Ishikawa (cell line): ENCODE results near the gene DHRS12.

Source experiments
- CEBPB ChIP-seq: IDR thresholded peaks from 2 replicates; pipeline ENCODE4 v1.6.1; 2012
- CREB1 ChIP-seq: IDR thresholded peaks from 2 replicates; pipeline ENCODE4 v1.6.1; 2012; ENCODE audit warnings: low read depth
- EGR1 ChIP-seq: IDR thresholded peaks from 2 replicates; pipeline ENCODE4 v1.6.1; 2012
- EP300 ChIP-seq: IDR thresholded peaks from 2 replicates; pipeline ENCODE4 v1.6.1; 2012; ENCODE audit warnings: borderline replicate concordance
- NFIC ChIP-seq: IDR thresholded peaks from 2 replicates; pipeline ENCODE4 v1.6.1; 2012
- RAD21 ChIP-seq: IDR thresholded peaks from 2 replicates; pipeline ENCODE4 v1.6.1; 2012; ENCODE audit warnings: low read depth
- TAF1 ChIP-seq: IDR thresholded peaks from 2 replicates; pipeline ENCODE4 v1.6.1; 2012; ENCODE audit warnings: low read depth, mild to moderate bottlenecking
- ZBTB7A ChIP-seq: IDR thresholded peaks from 2 replicates; pipeline ENCODE4 v1.6.1; 2012; ENCODE audit warnings: low read depth
- TF ChIP-seq, protein P1 (sequence below): IDR thresholded peaks from 2 replicates; pipeline ENCODE4 v1.6.1; 2012; ENCODE audit warnings: low read depth, mild to moderate bottlenecking
- TF ChIP-seq, protein P2 (sequence below): IDR thresholded peaks from 2 replicates; pipeline ENCODE4 v1.6.1; 2012
- TF ChIP-seq, protein P3 (sequence below): IDR thresholded peaks from 2 replicates; pipeline ENCODE4 v1.6.1; 2012

DNA sequence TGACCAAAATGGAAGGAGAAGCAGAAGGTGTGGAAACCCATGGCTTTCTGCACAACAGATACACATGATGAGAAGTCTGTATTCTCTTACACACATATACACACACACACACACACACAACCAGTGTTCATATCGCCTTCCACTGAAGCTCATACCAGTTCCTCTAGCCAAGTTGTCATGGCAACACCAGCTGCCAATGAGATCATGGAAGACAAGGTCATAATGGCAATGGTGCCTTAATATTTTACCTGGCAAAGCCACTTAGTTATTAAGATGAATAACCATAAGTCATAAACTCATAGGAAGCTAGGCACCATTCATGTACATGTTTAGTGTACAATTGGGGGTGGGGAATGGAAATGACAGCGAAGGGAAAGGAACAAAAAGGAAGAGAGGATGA is 2.6 kb upstream of the DHRS12 start:
- TF ChIP-seq, protein P1, sequence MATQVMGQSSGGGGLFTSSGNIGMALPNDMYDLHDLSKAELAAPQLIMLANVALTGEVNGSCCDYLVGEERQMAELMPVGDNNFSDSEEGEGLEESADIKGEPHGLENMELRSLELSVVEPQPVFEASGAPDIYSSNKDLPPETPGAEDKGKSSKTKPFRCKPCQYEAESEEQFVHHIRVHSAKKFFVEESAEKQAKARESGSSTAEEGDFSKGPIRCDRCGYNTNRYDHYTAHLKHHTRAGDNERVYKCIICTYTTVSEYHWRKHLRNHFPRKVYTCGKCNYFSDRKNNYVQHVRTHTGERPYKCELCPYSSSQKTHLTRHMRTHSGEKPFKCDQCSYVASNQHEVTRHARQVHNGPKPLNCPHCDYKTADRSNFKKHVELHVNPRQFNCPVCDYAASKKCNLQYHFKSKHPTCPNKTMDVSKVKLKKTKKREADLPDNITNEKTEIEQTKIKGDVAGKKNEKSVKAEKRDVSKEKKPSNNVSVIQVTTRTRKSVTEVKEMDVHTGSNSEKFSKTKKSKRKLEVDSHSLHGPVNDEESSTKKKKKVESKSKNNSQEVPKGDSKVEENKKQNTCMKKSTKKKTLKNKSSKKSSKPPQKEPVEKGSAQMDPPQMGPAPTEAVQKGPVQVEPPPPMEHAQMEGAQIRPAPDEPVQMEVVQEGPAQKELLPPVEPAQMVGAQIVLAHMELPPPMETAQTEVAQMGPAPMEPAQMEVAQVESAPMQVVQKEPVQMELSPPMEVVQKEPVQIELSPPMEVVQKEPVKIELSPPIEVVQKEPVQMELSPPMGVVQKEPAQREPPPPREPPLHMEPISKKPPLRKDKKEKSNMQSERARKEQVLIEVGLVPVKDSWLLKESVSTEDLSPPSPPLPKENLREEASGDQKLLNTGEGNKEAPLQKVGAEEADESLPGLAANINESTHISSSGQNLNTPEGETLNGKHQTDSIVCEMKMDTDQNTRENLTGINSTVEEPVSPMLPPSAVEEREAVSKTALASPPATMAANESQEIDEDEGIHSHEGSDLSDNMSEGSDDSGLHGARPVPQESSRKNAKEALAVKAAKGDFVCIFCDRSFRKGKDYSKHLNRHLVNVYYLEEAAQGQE = no peak
- TF ChIP-seq, protein P2, sequence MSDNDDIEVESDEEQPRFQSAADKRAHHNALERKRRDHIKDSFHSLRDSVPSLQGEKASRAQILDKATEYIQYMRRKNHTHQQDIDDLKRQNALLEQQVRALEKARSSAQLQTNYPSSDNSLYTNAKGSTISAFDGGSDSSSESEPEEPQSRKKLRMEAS = no peak
- TF ChIP-seq CEBPB (no peak), RAD21 (no peak), CREB1 (no peak), TAF1 (no peak), EGR1 (no peak), EP300 (no peak), NFIC (no peak), ZBTB7A (no peak)
- TF ChIP-seq, protein P3, sequence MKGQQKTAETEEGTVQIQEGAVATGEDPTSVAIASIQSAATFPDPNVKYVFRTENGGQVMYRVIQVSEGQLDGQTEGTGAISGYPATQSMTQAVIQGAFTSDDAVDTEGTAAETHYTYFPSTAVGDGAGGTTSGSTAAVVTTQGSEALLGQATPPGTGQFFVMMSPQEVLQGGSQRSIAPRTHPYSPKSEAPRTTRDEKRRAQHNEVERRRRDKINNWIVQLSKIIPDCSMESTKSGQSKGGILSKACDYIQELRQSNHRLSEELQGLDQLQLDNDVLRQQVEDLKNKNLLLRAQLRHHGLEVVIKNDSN = no peak
